Measurements from ENCODE around the gene CCDC158. TPM values are rescaled to one million over a fixed set of nuclear protein-coding genes. Genes with fewer than 3 reads are reported as not detected.
"Not testable (repeated sequence)": the region's sequence is repeated elsewhere in the genome, so short reads cannot be mapped to it uniquely, and the experiment has no call there.

The CCDC158 gene
- total RNA-seq, 1 donor from 2014 or later: 1.1 TPM

- no peak for DNase-seq (ENCODE audit: low spot score in 2 of 2)
- no peaks in the 10 kb centered on the region for H3K36me3 ChIP-seq
- H3K4me3 ChIP-seq: no peak overlapping the region
- no peak overlapping the region for H3K27ac ChIP-seq
- H3K9me3 ChIP-seq: peaks cover 0 to 9% of the 10 kb centered on the region in 2 donors
- TF ChIP-seq CTCF (IDR thresholded peaks at IDR 0.05): no peak
- H3K27me3 ChIP-seq: no peaks in the 10 kb centered on the region
- intact Hi-C loops (cut with DNase I): no loop called here
- H3K4me1 ChIP-seq: no peaks in the 10 kb centered on the region
Observed at GRCh38 chr4:76282941-76283689, 137.8 kb downstream of the CCDC158 start.

- H3K9me3 ChIP-seq; H3K4me1 ChIP-seq; DNase-seq (ENCODE audit: low spot score in 2 of 2); intact Hi-C loops (cut with DNase I); H3K27ac ChIP-seq; H3K27me3 ChIP-seq; H3K4me3 ChIP-seq; H3K36me3 ChIP-seq: not testable (repeated sequence)
Observed at GRCh38 chr4:76281594-76281993, 139.3 kb downstream of the CCDC158 start.

- H3K4me3 ChIP-seq: no peak overlapping the region
- no peaks in the 10 kb centered on the region for H3K27me3 ChIP-seq
- intact Hi-C loops (cut with DNase I): no loop called here
- TF ChIP-seq CTCF (IDR thresholded peaks at IDR 0.05): no peak
- no peak for DNase-seq (ENCODE audit: low spot score in 2 of 2)
- no peaks in the 10 kb centered on the region for H3K36me3 ChIP-seq
- H3K9me3 ChIP-seq: peaks cover 0 to under 1% of the 10 kb centered on the region in 2 donors
- no peaks in the 10 kb centered on the region for H3K4me1 ChIP-seq
- H3K27ac ChIP-seq: no peak overlapping the region
Observed at GRCh38 chr4:76280488-76281441, 140.2 kb downstream of the CCDC158 start.

GRCh38 chr4:76279462-76279861 is 141.5 kb downstream of the CCDC158 start:
- Histone ChIP-seq H3K4me1 (no peaks in the 10 kb centered on the region), H3K36me3 (no peaks in the 10 kb centered on the region), H3K9me3 (no peaks in the 10 kb centered on the region), H3K27ac (no peak overlapping the region), H3K4me3 (no peak overlapping the region), H3K27me3 (no peaks in the 10 kb centered on the region)
- no peak for DNase-seq (ENCODE audit: low spot score in 2 of 2)
- intact Hi-C loops (cut with DNase I): no loop called here
- no peak for TF ChIP-seq CTCF (IDR thresholded peaks at IDR 0.05)

- no peaks in the 10 kb centered on the region for H3K36me3 ChIP-seq
- intact Hi-C loops (cut with DNase I): no loop called here
- H3K27ac ChIP-seq: no peak overlapping the region
- H3K4me1 ChIP-seq: no peaks in the 10 kb centered on the region
- H3K27me3 ChIP-seq: no peaks in the 10 kb centered on the region
- DNase-seq (ENCODE audit: low spot score in 2 of 2): no peak
- no peak for TF ChIP-seq CTCF (IDR thresholded peaks at IDR 0.05)
- no peaks in the 10 kb centered on the region for H3K9me3 ChIP-seq
- H3K4me3 ChIP-seq: no peak overlapping the region
Observed at GRCh38 chr4:76278583-76278982, 142.4 kb downstream of the CCDC158 start.

- Histone ChIP-seq H3K4me3 (no peak overlapping the region), H3K4me1 (no peaks in the 10 kb centered on the region), H3K9me3 (no peaks in the 10 kb centered on the region), H3K27ac (no peak overlapping the region), H3K27me3 (no peaks in the 10 kb centered on the region), H3K36me3 (no peaks in the 10 kb centered on the region)
- intact Hi-C loops (cut with DNase I): no loop called here
- TF ChIP-seq CTCF (IDR thresholded peaks at IDR 0.05): no peak
- DNase-seq (ENCODE audit: low spot score in 2 of 2): no peak
Observed at GRCh38 chr4:76277667-76278066, 143.3 kb downstream of the CCDC158 start.
